CD4-positive, alpha-beta memory T cell (primary cell): ENCODE measurements around the gene KATNAL1. TPM values are rescaled to one million over a fixed set of nuclear protein-coding genes. Genes with fewer than 3 reads are reported as not detected.

Experiments
- CTCF ChIA-PET: fragments of 350-600 bp; sonication (Branson Sonifier 250); formaldehyde crosslinking; loops from one replicate; lab custom pipeline; 2021; ENCODE audit warnings: inconsistent platforms; ENCODE audit not compliant: partially characterized antibody; lab: Charles Lee
- POLR2A ChIA-PET: fragments of 350-600 bp; sonication (Branson Sonifier 250); formaldehyde crosslinking; loops from one replicate; lab custom pipeline; 2021; ENCODE audit not compliant: partially characterized antibody; lab: Charles Lee
- DNase-seq, 5 donors: peaks; one replicate each; pipeline versions ENCODE4 v3.0.0 to v3.0.0-alpha.2; 2020 to 2022; ENCODE audit warnings: mixed read lengths in 1 of 5
- H3K27ac ChIP-seq: one replicate; pipeline ENCODE4 v1.7.0; 2013; ENCODE audit warnings: low read depth, low read length
- H3K27me3 ChIP-seq: 2 replicates; pipeline ENCODE4 v1.7.0; 2013; ENCODE audit warnings: mild to moderate bottlenecking, low read length, moderate library complexity; ENCODE audit not compliant: insufficient read depth
- H3K36me3 ChIP-seq: 2 replicates; pipeline ENCODE4 v1.7.0; 2013; ENCODE audit warnings: mild to moderate bottlenecking, low read length, moderate library complexity; ENCODE audit not compliant: insufficient read depth
- H3K4me1 ChIP-seq: 2 replicates; pipeline ENCODE4 v1.7.0; 2013; ENCODE audit warnings: mild to moderate bottlenecking, low read length, moderate library complexity; ENCODE audit not compliant: insufficient read depth
- H3K4me3 ChIP-seq, 2 donors: one replicate each; pipeline ENCODE4 v1.7.0; 2013; ENCODE audit warnings: low read length in 2 of 2, mild to moderate bottlenecking in 1 of 2
- H3K9me3 ChIP-seq, 2 donors: one replicate each; pipeline ENCODE4 v1.7.0; 2013; ENCODE audit warnings: low read length in 2 of 2, control low read depth in 1 of 2; ENCODE audit not compliant: control insufficient read depth in 1 of 2
- H3K27ac Mint-ChIP-seq, 7 donors: one replicate each; pipeline ENCODE4 v1.8.0; 2020 to 2021; ENCODE audit warnings: mixed read lengths in 7 of 7, mild to moderate bottlenecking in 6 of 7, inconsistent platforms in 3 of 7, moderate library complexity in 3 of 7
- H3K27me3 Mint-ChIP-seq, 2 donors: one replicate each; pipeline ENCODE4 v1.8.0; 2020 to 2021; ENCODE audit warnings: mixed read lengths in 2 of 2
- H3K36me3 Mint-ChIP-seq, 2 donors: one replicate each; pipeline ENCODE4 v1.8.0; 2020 to 2021; ENCODE audit warnings: mixed read lengths in 2 of 2, inconsistent platforms in 1 of 2, mild to moderate bottlenecking in 1 of 2
- H3K4me1 Mint-ChIP-seq, 4 donors: one replicate each; pipeline ENCODE4 v1.8.0; 2020 to 2021; ENCODE audit warnings: mixed read lengths in 4 of 4, mild to moderate bottlenecking in 1 of 4
- H3K4me3 Mint-ChIP-seq, 8 donors: one replicate each; pipeline ENCODE4 v1.8.0; 2020 to 2021; ENCODE audit warnings: mixed read lengths in 8 of 8, mild to moderate bottlenecking in 7 of 8, moderate library complexity in 6 of 8, inconsistent platforms in 3 of 8
- H3K9me3 Mint-ChIP-seq, 8 donors: one replicate each; pipeline ENCODE4 v1.8.0; 2020 to 2021; ENCODE audit warnings: mixed read lengths in 8 of 8, mild to moderate bottlenecking in 5 of 8, inconsistent platforms in 3 of 8, moderate library complexity in 1 of 8
- intact Hi-C: fragments of 100-400 bp; cut with micrococcal nuclease; formaldehyde crosslinking; loops from one replicate; pipeline ENCODE4 v1.15.1; 2023
- polyA plus RNA-seq, 2 donors: library from polyadenylated mRNA; unstranded; fragments of 300-500 nt; fragmentation: Illumina TruSeq; gene quantifications; one replicate each; pipeline ENCODE4 v1.2.3, GENCODE V29; 2021
- total RNA-seq, 2 experiments: library from RNA; stranded (reverse); gene quantifications; one replicate each; pipeline ENCODE4 v1.2.3, GENCODE V29; 2021

The KATNAL1 gene
- total and polyA plus RNA-seq, 4 experiments from 2014 or later = 1.7 to 6.4 (median 4.8) TPM

DNA sequence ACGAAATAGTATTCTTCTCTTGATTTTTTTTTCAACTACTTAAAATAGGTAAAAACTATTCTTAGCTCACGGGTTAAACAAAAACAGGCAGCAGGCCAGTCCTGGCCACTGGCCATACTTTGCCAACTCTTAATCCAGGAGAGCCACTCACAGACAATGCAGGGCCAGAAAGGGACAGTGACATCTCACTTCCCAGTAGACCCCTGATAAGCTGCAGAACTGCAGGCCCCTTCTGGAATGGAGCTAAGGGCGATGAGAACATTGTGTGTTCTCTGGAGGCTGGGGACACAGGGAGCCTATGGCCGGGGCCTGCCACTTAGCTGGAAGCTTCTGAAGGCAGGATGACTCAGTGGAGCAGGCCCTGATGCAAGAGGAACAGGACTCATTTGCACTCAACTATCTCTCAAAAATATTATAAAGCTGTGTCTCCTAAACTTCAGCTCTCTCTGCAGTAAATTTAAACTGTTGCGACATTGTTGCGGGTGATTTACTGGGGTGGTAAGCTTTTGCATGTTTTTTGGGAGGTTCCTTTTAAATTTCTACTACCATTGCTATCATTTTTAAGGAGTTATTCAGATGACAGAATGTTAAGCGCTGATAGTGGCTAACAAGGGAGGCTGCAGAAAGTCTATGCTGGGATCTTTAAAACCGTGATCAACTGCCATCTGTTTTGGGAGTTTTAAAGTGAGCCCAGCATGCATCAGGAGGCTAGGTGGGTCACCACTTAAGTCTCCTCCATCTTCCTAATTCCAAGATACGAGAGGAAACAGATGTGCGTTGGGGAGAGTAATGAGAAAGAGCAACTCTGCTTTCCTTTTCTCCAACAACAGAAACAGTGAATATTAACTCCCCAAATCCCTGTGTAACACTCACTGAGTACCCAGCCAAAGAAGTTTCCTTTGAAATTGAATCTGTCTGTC, 33.2 kb upstream of the KATNAL1 start:
- intact Hi-C loops = no loop called here

DNA sequence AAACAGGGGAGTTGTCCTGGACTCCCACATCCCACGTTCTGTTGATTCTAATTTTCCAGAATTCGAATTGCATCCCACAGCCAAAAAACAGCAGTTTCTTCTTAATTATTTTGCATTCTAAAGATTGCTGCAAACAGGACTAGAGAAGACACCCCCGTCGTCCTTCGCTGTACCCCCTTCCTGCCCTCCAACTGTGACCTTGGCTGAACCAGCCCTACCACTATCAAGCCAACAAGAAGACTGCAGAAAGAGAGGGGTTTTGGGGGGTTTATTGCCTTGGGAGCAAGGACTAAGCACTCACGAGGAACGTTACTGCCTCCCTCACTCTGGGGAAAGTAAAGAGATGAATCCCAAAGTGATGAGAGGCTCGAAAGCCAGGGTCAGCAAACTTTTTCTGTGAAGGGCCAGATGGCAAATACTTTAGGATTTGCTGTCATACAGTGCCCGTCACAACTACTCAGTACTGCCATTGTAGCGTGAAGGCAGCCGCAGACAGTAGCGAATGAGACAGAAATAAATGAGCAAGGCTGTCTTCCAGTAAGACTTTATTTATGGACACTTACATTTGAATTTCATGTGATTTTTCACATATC, 32.5 kb upstream of the KATNAL1 start:
- no peaks in the 10 kb centered on the region for H3K27me3 ChIP-seq
- peaks cover 5% of the 10 kb centered on the region for H3K36me3 ChIP-seq
- H3K4me1 Mint-ChIP-seq = peaks cover 18 to 41% (median 25%) of the 10 kb centered on the region in 4 donors
- H3K9me3 ChIP-seq = no peaks in the 10 kb centered on the region
- CTCF ChIA-PET = no interaction called here
- H3K36me3 Mint-ChIP-seq = peaks cover 22 to 30% of the 10 kb centered on the region in 2 donors
- H3K4me1 ChIP-seq = peaks cover 11% of the 10 kb centered on the region
- no peak overlapping the region for H3K27ac Mint-ChIP-seq
- no peak overlapping the region for H3K4me3 Mint-ChIP-seq
- DNase-seq = no peak
- peaks cover 0 to 1% (median 0%) of the 10 kb centered on the region in 8 donors for H3K9me3 Mint-ChIP-seq
- H3K4me3 ChIP-seq = no peak overlapping the region
- intact Hi-C loops = no loop called here
- H3K27ac ChIP-seq = no peak overlapping the region
- POLR2A ChIA-PET = interaction anchor here (1.3 kb wide), 1 partner anchor 34 kb away, joined by 3 read pairs; no protein-coding TSS in a partner anchor
- H3K27me3 Mint-ChIP-seq = no peaks in the 10 kb centered on the region

More for the DNA sequence above, 33.2 kb upstream of the KATNAL1 start:
- Histone ChIP-seq H3K36me3 (peaks cover 5% of the 10 kb centered on the region), H3K27me3 (no peaks in the 10 kb centered on the region), H3K27ac (no peak overlapping the region), H3K9me3 (no peaks in the 10 kb centered on the region), H3K4me3 (no peak overlapping the region), H3K4me1 (peaks cover 13% of the 10 kb centered on the region)
- no peak for DNase-seq
- POLR2A ChIA-PET = interaction anchor here (1.3 kb wide), 1 partner anchor 34 kb away, joined by 3 read pairs; no protein-coding TSS in a partner anchor
- no peak overlapping the region for H3K4me3 Mint-ChIP-seq
- H3K4me1 Mint-ChIP-seq = peaks cover 24 to 43% (median 29%) of the 10 kb centered on the region in 4 donors
- H3K27me3 Mint-ChIP-seq = no peaks in the 10 kb centered on the region
- no peak overlapping the region for H3K27ac Mint-ChIP-seq
- CTCF ChIA-PET = interaction anchor here (1.0 kb wide), 1 partner anchor 34 kb away, joined by 3 read pairs; no protein-coding TSS in a partner anchor
- H3K36me3 Mint-ChIP-seq = peaks cover 26 to 33% of the 10 kb centered on the region in 2 donors
- H3K9me3 Mint-ChIP-seq = peaks cover 0 to 1% (median 0%) of the 10 kb centered on the region in 8 donors

DNA sequence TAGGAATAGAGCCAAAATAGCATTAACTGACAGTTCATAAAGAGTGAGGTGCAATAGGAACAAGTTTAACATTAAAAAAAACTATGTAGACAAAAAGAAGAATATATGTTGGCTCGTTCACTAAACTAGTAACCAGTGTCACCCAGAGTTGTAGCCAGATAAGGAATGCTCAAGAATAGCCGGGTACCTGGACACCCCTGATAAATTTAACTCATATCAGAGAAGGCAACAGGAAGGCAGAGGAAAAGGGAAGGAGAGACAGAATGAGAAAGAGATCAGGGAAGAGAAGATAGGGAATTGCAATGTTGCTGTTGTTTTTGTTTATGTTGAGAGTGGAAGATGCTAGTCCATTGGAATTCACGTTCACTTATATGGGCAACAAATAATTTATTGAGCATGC, 31.6 kb upstream of the KATNAL1 start:
- H3K27ac Mint-ChIP-seq = peak overlapping the region in 1 of 7 donors; percentile 10
- DNase-seq = no peak
- Histone ChIP-seq H3K9me3 (no peaks in the 10 kb centered on the region), H3K27ac (no peak overlapping the region), H3K27me3 (no peaks in the 10 kb centered on the region), H3K36me3 (peaks cover 5% of the 10 kb centered on the region), H3K4me3 (no peak overlapping the region), H3K4me1 (peaks cover 9% of the 10 kb centered on the region)
- peaks cover 0 to 1% (median 0%) of the 10 kb centered on the region in 8 donors for H3K9me3 Mint-ChIP-seq
- intact Hi-C loops = no loop called here
- H3K4me1 Mint-ChIP-seq = peaks cover 18 to 43% (median 26%) of the 10 kb centered on the region in 4 donors
- ChIA-PET POLR2A (interaction anchor here (0.9 kb wide), 1 partner anchor 17 kb away, joined by 3 read pairs; no protein-coding TSS in a partner anchor), CTCF (no interaction called here)
- H3K36me3 Mint-ChIP-seq = peaks cover 22 to 29% of the 10 kb centered on the region in 2 donors
- peak overlapping the region in 1 of 8 donors; percentile 40 for H3K4me3 Mint-ChIP-seq
- no peaks in the 10 kb centered on the region for H3K27me3 Mint-ChIP-seq

DNA sequence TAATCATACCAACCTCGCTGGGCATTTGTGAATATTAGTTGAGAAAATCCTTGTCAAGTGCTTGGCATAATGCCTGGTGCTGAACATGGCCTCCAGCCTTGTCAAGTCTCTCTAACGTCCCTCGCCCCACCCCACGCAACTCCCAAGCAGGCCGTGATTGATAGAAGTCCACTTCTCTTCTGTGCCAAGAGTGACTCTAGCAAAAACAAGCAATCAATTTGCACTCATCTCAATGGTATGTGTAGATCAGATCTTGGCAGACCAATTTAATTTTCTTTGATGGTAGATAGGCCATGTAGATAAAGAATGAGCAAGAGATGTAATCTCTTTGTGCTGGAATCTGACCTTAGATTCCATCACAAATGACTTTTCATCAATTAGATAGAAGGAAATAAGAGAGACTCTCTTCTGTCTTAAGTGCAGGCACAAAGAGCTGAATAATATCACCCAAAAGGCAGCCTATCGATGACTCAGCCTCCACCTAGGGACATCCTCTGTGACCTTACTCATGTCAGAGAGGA, 31.0 kb upstream of the KATNAL1 start:
- peaks cover 5% of the 10 kb centered on the region for H3K36me3 ChIP-seq
- H3K27ac ChIP-seq = no peak overlapping the region
- H3K9me3 Mint-ChIP-seq = peaks cover 0 to under 1% (median 0%) of the 10 kb centered on the region in 8 donors
- intact Hi-C loops = no loop called here
- peaks cover 16 to 41% (median 25%) of the 10 kb centered on the region in 4 donors for H3K4me1 Mint-ChIP-seq
- H3K4me3 Mint-ChIP-seq = no peak overlapping the region
- H3K36me3 Mint-ChIP-seq = peaks cover 19 to 29% of the 10 kb centered on the region in 2 donors
- no peaks in the 10 kb centered on the region for H3K27me3 ChIP-seq
- peak overlapping the region in 1 of 7 donors; percentile 57 for H3K27ac Mint-ChIP-seq
- H3K9me3 ChIP-seq = no peaks in the 10 kb centered on the region
- ChIA-PET CTCF (no interaction called here), POLR2A (interaction anchor here (0.9 kb wide), 1 partner anchor 18 kb away, joined by 3 read pairs; no protein-coding TSS in a partner anchor)
- no peaks in the 10 kb centered on the region for H3K27me3 Mint-ChIP-seq
- no peak overlapping the region for H3K4me3 ChIP-seq
- H3K4me1 ChIP-seq = peaks cover 9% of the 10 kb centered on the region
- DNase-seq = no peak

DNA sequence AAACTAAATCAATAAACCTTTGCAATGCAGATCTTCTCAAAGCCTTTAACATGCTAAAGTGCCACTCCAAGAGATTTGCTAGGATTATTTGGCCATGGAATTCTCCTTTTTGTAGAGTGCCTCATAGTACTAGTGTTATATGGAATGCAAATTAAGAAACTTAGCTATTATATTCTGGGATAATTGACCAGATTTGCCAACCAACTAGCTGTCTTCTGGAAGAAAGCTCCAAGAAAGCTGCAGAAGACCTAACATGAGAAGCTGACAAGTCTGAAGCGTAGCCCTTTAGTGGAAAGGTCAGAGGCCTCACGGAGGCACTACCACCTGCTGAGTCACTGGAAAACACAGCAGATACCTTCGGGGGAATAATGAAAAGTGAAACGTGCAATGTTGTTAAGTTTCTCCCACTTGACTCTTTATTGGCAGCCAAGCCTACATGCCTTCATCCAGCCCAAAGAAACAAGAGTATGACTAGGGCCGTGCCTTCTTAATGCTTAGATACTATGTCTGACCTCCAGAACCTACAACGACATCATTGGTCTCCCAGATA, 29.8 kb upstream of the KATNAL1 start:
- H3K27ac ChIP-seq = no peak overlapping the region
- H3K36me3 ChIP-seq = peaks cover 2% of the 10 kb centered on the region
- H3K36me3 Mint-ChIP-seq = peaks cover 11 to 22% of the 10 kb centered on the region in 2 donors
- no peak overlapping the region for H3K4me3 ChIP-seq
- H3K4me1 ChIP-seq = peaks cover 9% of the 10 kb centered on the region
- peak overlapping the region in 1 of 7 donors; percentile 23 for H3K27ac Mint-ChIP-seq
- H3K9me3 Mint-ChIP-seq = no peaks in the 10 kb centered on the region
- ChIA-PET POLR2A (interaction anchor here (1.5 to 2.4 kb wide), 3 partner anchors 9 to 37 kb away, joined by 4 to 14 read pairs (median 6); no protein-coding TSS in a partner anchor), CTCF (interaction anchor here (1.5 to 5.0 kb wide), 5 partner anchors 9 to 204 kb away, joined by 4 to 22 read pairs (median 9); no protein-coding TSS in a partner anchor)
- H3K4me3 Mint-ChIP-seq = no peak overlapping the region
- no peaks in the 10 kb centered on the region for H3K9me3 ChIP-seq
- H3K27me3 Mint-ChIP-seq = no peaks in the 10 kb centered on the region
- intact Hi-C loops = no loop called here
- no peaks in the 10 kb centered on the region for H3K27me3 ChIP-seq
- peaks cover 13 to 35% (median 22%) of the 10 kb centered on the region in 4 donors for H3K4me1 Mint-ChIP-seq
- no peak for DNase-seq

DNA sequence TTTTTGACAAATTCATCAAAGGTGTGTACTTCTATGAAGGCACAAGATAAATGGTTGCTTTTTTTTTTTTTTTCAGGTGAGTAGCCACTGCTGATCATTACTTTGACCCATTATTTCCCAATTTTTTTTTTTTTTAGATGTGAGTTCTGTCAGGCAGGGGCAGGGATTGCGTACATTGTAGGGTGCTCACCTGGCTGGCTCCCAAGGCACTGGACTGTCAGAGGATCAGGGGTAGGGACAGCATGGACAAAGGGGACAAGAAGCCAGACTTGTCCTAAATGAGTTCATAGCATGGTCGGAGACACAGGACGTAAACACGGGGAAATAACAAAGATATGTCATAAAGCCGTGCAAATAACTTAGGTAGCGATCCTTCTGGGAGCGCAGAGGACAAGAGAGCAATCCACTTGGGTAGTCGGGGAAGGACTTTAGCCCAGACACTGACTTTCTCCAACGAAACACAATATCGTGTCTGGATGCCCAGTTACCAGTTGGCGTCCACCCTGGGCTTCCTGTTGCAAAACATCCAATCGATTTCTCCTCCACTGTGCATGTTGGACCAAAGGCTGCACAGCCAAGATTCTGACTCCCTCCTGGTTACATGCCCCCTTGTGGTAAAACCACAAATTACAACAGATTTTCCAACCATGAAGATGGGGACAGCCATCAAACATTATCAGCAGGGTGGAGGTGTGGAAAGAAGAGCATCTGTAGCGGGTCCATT, 27.5 kb upstream of the KATNAL1 start:
- Mint-ChIP-seq H3K9me3 (no peaks in the 10 kb centered on the region), H3K4me3 (no peak overlapping the region), H3K27ac (peak overlapping the region in 1 of 7 donors; percentile 16), H3K4me1 (peaks cover 13 to 35% (median 22%) of the 10 kb centered on the region in 4 donors), H3K36me3 (peaks cover 4 to 18% of the 10 kb centered on the region in 2 donors), H3K27me3 (no peaks in the 10 kb centered on the region)
- Histone ChIP-seq H3K27me3 (no peaks in the 10 kb centered on the region), H3K27ac (no peak overlapping the region), H3K4me3 (no peak overlapping the region), H3K4me1 (peaks cover 9% of the 10 kb centered on the region), H3K9me3 (no peaks in the 10 kb centered on the region), H3K36me3 (no peaks in the 10 kb centered on the region)
- CTCF ChIA-PET = interaction anchor here (0.9 to 5.0 kb wide), 11 partner anchors 11 to 246 kb away, joined by 3 to 22 read pairs (median 5); partner anchors contain the start of gene KATNAL1
- POLR2A ChIA-PET = interaction anchor here (2.4 kb wide), 1 partner anchor 11 kb away, joined by 14 read pairs; no protein-coding TSS in a partner anchor
- DNase-seq = peak in 4 of 5 donors; percentile 22 to 47 (median 34)
- intact Hi-C loops = loop anchor here (2.0 kb wide), 1 partner anchor 202 kb away; no protein-coding TSS in a partner anchor
